Spleen (tissue), 11 donors: ENCODE measurements around the gene CECR2. TPM values are rescaled to one million over a fixed set of nuclear protein-coding genes. Genes with fewer than 3 reads are reported as not detected.

Experiments used
- DNase-seq: peaks from one replicate; pipeline ENCODE4 v3.0.0-alpha.2; 2020
- H3K27ac ChIP-seq, 8 donors: fragments of 200-600 bp; sonication (generic) in 7 of 8; 1 replicate in 4 of 8; 2 replicates in 4 of 8; pipeline versions ENCODE4 v1.5.0 to v1.8.0; 2016 to 2021; ENCODE audit warnings: inconsistent platforms in 4 of 8, mild to moderate bottlenecking in 4 of 8, moderate library complexity in 1 of 8
- H3K27me3 ChIP-seq, 7 donors: fragments of 200-600 bp; sonication (generic) in 6 of 7; replicated peaks in 1 of 7; 1 replicate in 4 of 7; 2 replicates in 3 of 7; pipeline versions ENCODE4 v1.5.0 to v1.8.0; 2016 to 2021; ENCODE audit warnings: inconsistent platforms in 3 of 7, mild to moderate bottlenecking in 1 of 7
- H3K36me3 ChIP-seq, 6 donors: fragments of 200-600 bp; sonication (generic) in 5 of 6; 1 replicate in 4 of 6; 2 replicates in 2 of 6; pipeline versions ENCODE4 v1.5.0 to v1.8.0; 2016 to 2021; ENCODE audit warnings: inconsistent platforms in 2 of 6
- H3K4me1 ChIP-seq, 6 donors: fragments of 200-600 bp; sonication (generic) in 5 of 6; 1 replicate in 3 of 6; 2 replicates in 3 of 6; pipeline versions ENCODE4 v1.5.0 to v1.8.0; 2016 to 2021; ENCODE audit warnings: inconsistent platforms in 3 of 6
- H3K4me3 ChIP-seq, 8 donors: fragments of 200-600 bp; sonication (generic) in 7 of 8; 1 replicate in 4 of 8; 2 replicates in 4 of 8; pipeline versions ENCODE4 v1.5.0 to v1.8.0; 2016 to 2021; ENCODE audit warnings: inconsistent platforms in 4 of 8, mild to moderate bottlenecking in 4 of 8, moderate library complexity in 2 of 8
- H3K9me3 ChIP-seq, 8 donors: fragments of 200-600 bp; sonication (generic) in 7 of 8; 1 replicate in 4 of 8; 2 replicates in 4 of 8; pipeline versions ENCODE4 v1.5.0 to v1.8.0; 2016 to 2021; ENCODE audit warnings: inconsistent platforms in 4 of 8
- CTCF ChIP-seq, 11 experiments: fragments of 200-600 bp in 7 of 11; fragments of 450-650 bp in 4 of 11; sonication (generic) in 4 of 11; IDR thresholded peaks in 8 of 11; conservative IDR thresholded peaks in 3 of 11; 1 replicate in 7 of 11; 2 replicates in 4 of 11; pipeline versions ENCODE4 v1.4.0 to v1.8.0; 2016 to 2021; ENCODE audit warnings: antibody characterized with exemption in 11 of 11, inconsistent platforms in 4 of 11, mild to moderate bottlenecking in 1 of 11
- POLR2A ChIP-seq, 3 donors: fragments of 450-650 bp; IDR thresholded peaks; one replicate each; pipeline ENCODE4 v1.5.1; 2017; ENCODE audit warnings: antibody characterized with exemption in 3 of 3, mild to moderate bottlenecking in 1 of 3
- POLR2AphosphoS5 ChIP-seq, 3 donors: sonication (generic); formaldehyde crosslinking; IDR thresholded peaks; one replicate each; pipeline ENCODE4 v1.5.1; 2017; ENCODE audit warnings: antibody characterized with exemption in 3 of 3
- WGBS, 5 donors: extraction: QIAGEN DNeasy Blood & Tissue Kit in 3 of 5; methylation state at CpG; one replicate each; pipeline versions ENCODE4 v1.1.5 to v1.1.7; 2013 to 2018; 5-methylcytosine and 5-hydroxymethylcytosine counted together
- intact Hi-C: fragments of 100-400 bp; cut with DNase I; formaldehyde crosslinking; loops from one replicate; pipeline ENCODE4 v1.15.0; 2023; ENCODE audit warnings: low total_unique reads
- polyA plus RNA-seq, 3 donors: library from polyadenylated mRNA; stranded (reverse); fragments of 200-250 nt; gene quantifications; one replicate each; pipeline ENCODE4 v1.2.1, GENCODE V29; 2013
- total RNA-seq, 7 donors: library from RNA; depleted of rRNA in 3 of 7; stranded (reverse); fragments of >200 nt in 3 of 7; fragmentation: NEBNext Ultra II Directional in 4 of 7; extraction: Animal tissue kit (Norgen Biotek cat#: 25700) in 4 of 7; gene quantifications; one replicate each; pipeline versions ENCODE4 v1.1.0 to v1.2.1, GENCODE V29; 2016 to 2021
- donor health status: healthy with polysubstance abuse.
- donor health status: DM: no; HTN: no; CAD: no; lungs with moderate emphysema.
- donor health status: DM: no; HTN: no; CAD: no.
- donor health status: Bipolar disorder and iron deficiency.
- donor health status: healthy.
- donor health status: DM: no; HTN: no; CAD: no.
- donor health status: DM: yes; HTN: yes; CAD: no.

Gene CECR2
- total and polyA plus RNA-seq, 10 donors, result 0.05 to 3.0 (median 0.91) TPM

GRCh38 chr22:17471886-17472535, 102.8 kb downstream of the CECR2 start:
- WGBS, 5 donors, result 63 to 74% (median 67%) methylated on average over 6 of the region's 6 CpGs
- no peak for TF ChIP-seq POLR2AphosphoS5 (IDR thresholded peaks at IDR 0.05)
- TF ChIP-seq POLR2A (IDR thresholded peaks at IDR 0.05), result no peak
- no peak for TF ChIP-seq CTCF (IDR thresholded peaks at IDR 0.05 in 8 of 11, conservative IDR thresholded peaks at IDR 0.05 in 3 of 11)
- intact Hi-C loops, result no loop called here
- H3K4me3 ChIP-seq, result no peak overlapping the region
- no peak overlapping the region for H3K27ac ChIP-seq
- H3K9me3 ChIP-seq, result no peaks in the 10 kb centered on the region
- peaks cover 0 to 34% (median 0%) of the 10 kb centered on the region in 7 donors for H3K27me3 ChIP-seq
- H3K36me3 ChIP-seq, result no peaks in the 10 kb centered on the region
- H3K4me1 ChIP-seq, result peaks cover 0 to 2% (median 0%) of the 10 kb centered on the region in 6 donors
- no peak for DNase-seq

GRCh38 chr22:17472932-17473331, 103.7 kb downstream of the CECR2 start:
- DNase-seq, result no peak
- WGBS, 5 donors, result 32 to 74% (median 69%) methylated on average over 5 of the region's 5 CpGs
- peaks cover 0 to 34% (median 0%) of the 10 kb centered on the region in 7 donors for H3K27me3 ChIP-seq
- H3K27ac ChIP-seq, result no peak overlapping the region
- no peak for TF ChIP-seq CTCF (IDR thresholded peaks at IDR 0.05 in 8 of 11, conservative IDR thresholded peaks at IDR 0.05 in 3 of 11)
- TF ChIP-seq POLR2A (IDR thresholded peaks at IDR 0.05), result no peak
- no peak for TF ChIP-seq POLR2AphosphoS5 (IDR thresholded peaks at IDR 0.05)
- no peak overlapping the region for H3K4me3 ChIP-seq
- H3K36me3 ChIP-seq, result no peaks in the 10 kb centered on the region
- H3K4me1 ChIP-seq, result peaks cover 0 to 8% (median 0%) of the 10 kb centered on the region in 6 donors
- intact Hi-C loops, result no loop called here
- H3K9me3 ChIP-seq, result no peaks in the 10 kb centered on the region

- no peak for TF ChIP-seq CTCF (IDR thresholded peaks at IDR 0.05 in 8 of 11, conservative IDR thresholded peaks at IDR 0.05 in 3 of 11)
- intact Hi-C loops, result no loop called here
- WGBS, 5 donors, result 87 to 92% (median 90%) methylated on average over 12 of the region's 12 CpGs
- H3K27me3 ChIP-seq, result peaks cover 0 to 30% (median 0%) of the 10 kb centered on the region in 7 donors
- peaks cover 0 to 8% (median 0%) of the 10 kb centered on the region in 6 donors for H3K4me1 ChIP-seq
- no peak overlapping the region for H3K4me3 ChIP-seq
- DNase-seq, result no peak
- no peaks in the 10 kb centered on the region for H3K36me3 ChIP-seq
- no peaks in the 10 kb centered on the region for H3K9me3 ChIP-seq
- no peak overlapping the region for H3K27ac ChIP-seq
Observed at GRCh38 chr22:17475318-17476230, 106.3 kb downstream of the CECR2 start.

GRCh38 chr22:17476838-17477237, 107.6 kb downstream of the CECR2 start:
- no peak for DNase-seq
- intact Hi-C loops, result no loop called here
- WGBS, 5 donors, result 58 to 82% (median 68%) methylated on average over 5 of the region's 5 CpGs

More at GRCh38 chr22:17476838-17477237, 107.6 kb downstream of the CECR2 start:
- no peaks in the 10 kb centered on the region for H3K36me3 ChIP-seq
- no peak overlapping the region for H3K27ac ChIP-seq
- TF ChIP-seq CTCF (IDR thresholded peaks at IDR 0.05 in 8 of 11, conservative IDR thresholded peaks at IDR 0.05 in 3 of 11) (no peak), POLR2A (IDR thresholded peaks at IDR 0.05) (no peak), POLR2AphosphoS5 (IDR thresholded peaks at IDR 0.05) (no peak)
- H3K9me3 ChIP-seq, result no peaks in the 10 kb centered on the region
- H3K27me3 ChIP-seq, result peaks cover 0 to 24% (median 0%) of the 10 kb centered on the region in 7 donors
- peak overlapping the region in 1 of 8 donors; percentile 43 for H3K4me3 ChIP-seq
- peaks cover 0 to 8% (median 0%) of the 10 kb centered on the region in 6 donors for H3K4me1 ChIP-seq
